GM10847 (cell line): ENCODE measurements around the gene ITPRIP.

Experiments
- POLR2A ChIP-seq: IDR thresholded peaks from 2 replicates; pipeline ENCODE4 v1.6.1; 2011; ENCODE audit not compliant: insufficient read length; ENCODE audit errors: extremely low read depth

ITPRIP gene

DNA sequence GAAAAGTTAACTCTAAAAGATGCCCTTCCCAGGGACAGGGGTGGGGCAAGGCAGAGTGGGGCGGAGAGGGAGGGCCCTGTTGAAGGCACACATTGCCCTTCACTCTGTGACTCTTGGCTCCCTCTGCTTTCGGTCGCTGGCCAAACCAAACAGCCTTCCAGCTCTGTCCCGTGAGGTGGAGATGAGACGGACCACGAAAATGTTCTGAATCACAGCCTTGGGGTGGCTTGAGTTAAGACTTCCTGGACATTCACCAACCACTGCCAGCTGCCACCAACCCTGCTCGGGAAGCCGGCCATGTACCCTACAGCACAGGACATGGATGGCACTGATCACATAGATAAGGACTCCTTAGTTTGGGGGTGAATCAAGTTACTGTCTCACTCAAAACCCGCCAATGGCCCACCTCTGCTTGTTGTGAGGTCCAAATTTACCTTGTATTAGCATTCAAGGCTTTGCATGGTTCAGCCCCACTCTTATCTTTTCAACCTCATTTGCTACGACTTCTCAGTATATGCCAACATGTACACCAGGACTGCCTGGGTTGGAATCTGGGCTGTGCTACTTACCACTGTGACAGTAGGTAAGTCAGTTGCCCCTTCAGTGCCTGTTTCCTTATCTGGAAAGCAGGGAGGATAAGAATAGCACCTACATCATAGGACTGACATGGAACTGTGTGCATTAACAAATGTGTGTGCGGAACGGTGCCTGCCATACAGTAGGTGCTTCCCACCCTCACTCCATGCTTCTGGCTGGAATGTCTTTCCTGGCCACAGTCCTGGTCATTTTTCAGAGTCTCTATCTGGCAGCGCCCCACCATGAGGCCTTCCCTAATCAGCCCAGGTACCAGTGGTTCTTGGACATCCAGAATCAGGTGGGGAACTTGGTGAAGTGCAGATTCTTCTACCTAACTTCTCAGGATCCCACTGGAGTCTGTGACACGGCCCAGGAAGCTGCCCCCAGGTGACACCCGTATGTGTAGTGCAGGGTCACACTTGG, 28.0 kb downstream of the ITPRIP start:
- TF ChIP-seq POLR2A, result no peak

GRCh38 chr10:104308439-104308903, 29.8 kb downstream of the ITPRIP start:
- TF ChIP-seq POLR2A, result no peak

- TF ChIP-seq POLR2A, result no peak
Measured at GRCh38 chr10:104307576-104308438, 30.5 kb downstream of the ITPRIP start.

DNA sequence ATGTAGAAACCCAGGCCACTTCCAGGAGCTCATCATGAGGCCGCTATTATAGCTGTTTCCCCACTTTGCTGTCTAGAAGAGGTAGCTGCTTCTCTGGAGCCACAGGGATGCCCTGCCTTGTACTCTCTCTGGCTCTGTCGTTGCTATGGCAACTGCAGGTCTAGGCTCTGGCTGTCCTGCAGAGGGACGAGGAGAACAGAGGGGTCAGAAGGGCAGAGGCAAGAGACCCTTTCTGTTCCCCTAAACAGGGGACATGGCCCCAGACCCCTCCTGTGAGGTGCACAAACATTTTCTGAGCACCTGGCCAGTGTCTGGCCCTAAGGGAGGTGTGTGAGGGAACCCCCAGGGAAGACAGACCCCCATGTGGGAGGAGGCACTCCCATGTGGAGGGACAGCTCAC, 31.4 kb downstream of the ITPRIP start:
- TF ChIP-seq POLR2A, result no peak

DNA sequence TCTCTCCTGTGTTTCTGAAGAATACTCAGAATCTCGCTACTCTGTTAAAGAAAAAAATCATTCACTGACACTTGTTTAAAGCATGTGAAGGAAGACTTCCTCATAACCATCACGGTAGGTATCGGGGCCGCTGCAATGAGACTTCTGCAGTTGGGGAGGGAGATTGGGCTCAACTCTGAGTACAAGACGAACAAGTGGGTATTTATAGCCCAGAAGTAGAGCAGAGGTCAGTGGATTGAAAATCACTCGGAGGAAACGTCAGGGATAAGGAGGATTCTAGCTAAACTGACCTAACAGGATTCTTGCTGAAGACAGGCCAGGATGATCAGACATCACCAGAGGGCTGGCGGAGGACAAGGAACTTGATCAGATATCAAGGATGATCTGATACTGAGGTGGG, 33.3 kb downstream of the ITPRIP start:
- TF ChIP-seq POLR2A, result no peak

DNA sequence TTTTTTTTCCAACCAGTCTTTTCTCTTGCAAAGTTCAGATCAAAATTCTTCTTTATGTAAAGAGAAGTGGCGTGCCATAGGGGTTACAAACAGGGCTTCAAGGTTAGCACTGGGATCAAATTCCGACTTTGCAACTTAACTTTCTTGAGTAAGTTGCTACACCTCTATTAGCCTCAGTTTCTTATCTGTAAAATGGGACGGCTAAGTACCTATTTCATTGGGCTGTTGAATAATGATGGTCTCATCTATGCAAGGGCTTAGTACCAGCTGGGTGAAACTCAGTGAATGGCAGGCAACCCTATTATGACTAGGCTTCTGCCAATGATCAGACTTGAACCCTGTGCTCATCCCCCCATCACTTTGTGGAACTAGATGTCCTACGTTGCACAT, 33.9 kb downstream of the ITPRIP start:
- TF ChIP-seq POLR2A, result no peak

DNA sequence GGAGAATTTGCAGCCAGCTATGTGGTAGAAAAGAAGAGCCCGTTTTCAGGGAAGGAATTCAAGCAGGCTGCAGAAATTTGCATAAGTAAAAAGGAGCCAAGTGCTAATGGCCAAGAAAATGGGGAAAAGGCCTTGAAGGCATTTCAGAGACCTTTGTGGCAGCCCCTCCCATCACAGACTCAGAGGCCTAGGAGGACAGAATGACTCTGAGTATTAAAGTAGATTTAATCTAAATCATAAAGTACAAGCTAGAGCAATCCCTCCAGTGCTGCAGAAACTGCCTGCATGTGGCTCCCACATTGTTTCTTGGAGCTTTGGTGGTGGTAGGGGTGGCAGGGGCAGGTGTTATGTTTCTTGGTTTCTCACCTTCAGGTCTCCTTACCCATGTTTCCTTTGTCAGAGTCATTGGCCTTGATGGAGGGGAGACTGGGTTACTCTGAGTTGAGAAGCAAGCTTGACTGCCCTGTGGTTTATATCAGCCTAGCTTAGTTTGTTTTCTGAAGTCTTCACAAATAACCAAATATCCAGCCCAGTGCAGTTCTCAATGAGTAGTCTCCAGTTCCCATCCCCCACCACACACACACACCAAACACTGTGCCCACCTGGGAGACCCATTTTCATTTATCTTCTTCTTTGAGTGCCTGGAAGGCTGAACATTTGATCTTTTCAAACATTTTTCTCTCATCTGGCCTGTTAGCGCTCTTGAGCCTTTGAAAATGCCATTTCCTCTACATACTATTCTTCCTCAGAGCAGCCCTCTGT, 34.5 kb downstream of the ITPRIP start:
- TF ChIP-seq POLR2A, result no peak

DNA sequence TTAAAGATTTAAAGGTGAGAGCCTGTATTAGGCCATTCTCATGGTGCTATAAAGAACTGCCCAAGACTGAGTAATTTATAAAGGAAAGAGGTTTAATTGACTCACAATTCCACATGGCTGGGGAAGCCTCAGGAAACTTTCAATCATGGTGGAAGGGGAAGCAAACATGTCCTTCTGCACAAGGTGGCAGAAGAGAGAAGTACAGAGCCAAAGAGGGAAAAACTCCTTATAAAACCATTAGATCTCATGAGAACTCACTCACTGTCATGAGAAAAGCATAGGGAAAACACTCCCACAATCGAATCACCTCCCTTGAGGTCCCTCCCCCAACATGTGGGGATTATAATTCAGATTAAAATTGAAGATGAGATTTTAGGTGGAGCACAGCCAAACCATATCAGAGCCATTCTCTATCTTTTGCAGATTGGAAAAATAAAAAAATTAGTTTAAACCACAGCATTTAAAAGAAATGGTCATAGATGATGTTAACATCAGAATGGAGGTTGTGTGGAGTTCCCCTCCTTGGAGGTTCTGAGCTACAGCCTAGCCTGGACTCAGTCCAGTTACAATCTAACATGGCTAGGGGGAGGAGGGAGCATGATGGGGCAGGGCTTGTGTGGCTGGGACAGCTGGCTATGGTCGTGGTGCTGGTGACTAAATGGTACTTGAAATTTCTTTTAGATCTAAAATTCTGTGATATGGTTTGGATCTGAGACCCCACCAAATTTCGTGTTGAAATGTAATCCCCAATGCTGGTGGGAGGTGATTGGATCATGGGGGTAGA, 36.2 kb downstream of the ITPRIP start:
- no peak for TF ChIP-seq POLR2A

DNA sequence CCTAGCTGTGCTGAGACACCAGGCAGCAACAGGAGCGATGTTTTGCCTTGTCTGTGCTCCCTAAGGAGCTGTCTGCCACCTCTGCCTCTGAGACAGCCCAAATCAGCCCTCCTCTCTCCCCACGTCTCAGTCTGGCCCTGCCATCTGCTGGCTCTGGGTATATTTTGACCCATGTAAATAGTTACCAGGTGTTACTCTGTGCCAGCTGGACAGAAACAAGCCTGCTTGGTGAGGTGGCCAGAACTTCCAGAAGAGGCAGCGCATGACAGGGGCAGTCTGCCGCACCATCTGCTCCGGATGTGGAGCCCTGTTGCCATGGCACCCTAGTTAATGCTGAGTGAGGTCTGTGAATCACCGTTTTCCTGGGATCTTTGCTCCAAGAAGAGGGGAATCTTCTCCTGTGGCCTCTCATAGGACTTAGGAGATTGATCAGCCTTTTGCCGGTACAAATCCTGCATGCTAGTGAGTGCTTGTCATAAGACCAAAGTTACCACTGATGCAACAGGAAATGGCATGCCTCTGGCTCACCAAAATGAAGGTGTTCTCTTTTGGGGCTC, 37.5 kb downstream of the ITPRIP start:
- TF ChIP-seq POLR2A, result no peak

DNA sequence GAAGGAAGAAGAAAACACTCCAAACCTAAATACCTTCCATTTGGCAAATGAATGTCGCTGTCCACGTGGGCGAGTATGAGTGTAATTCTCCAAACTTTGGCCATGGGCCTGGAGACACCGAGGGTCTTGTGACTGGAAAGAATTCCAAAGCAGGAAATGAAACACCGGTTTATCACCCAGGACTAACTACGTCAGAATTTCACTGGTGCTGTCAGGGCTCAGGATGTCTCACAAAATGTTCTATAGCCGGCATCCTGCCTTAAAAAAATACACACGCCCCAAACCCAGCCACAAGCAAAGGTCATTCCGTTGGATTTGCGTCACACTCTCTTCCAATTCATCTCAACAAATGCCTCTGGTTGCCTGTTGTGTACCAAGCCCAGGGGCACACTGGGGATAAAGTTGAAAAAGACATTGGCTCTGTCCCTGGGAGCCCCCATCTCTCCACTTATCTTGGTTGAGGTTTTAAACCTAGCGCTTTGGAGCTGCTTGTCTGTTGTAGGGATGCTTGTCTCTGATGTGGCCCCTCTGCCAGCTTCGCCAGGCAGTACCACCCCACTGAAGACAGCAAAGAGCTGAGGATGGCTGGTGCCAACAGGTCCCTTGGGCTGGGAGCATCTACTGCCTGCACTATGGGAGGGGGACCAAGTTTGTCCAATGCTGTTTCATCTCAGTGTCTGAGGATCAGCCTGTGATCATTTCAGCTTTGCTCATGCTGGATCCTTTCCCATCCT, 38.1 kb downstream of the ITPRIP start:
- TF ChIP-seq POLR2A, result no peak

- TF ChIP-seq POLR2A, result no peak
Measured at GRCh38 chr10:104299031-104299904, 39.0 kb downstream of the ITPRIP start.
